H1 (cell line): ENCODE data around the gene RAD51B. TPM values are rescaled to one million over a fixed set of nuclear protein-coding genes. Genes with fewer than 3 reads are reported as not detected.

Experiments used
- CHD2 ChIP-seq: IDR thresholded peaks from 2 replicates; pipeline ENCODE4 v1.6.1; 2012; ENCODE audit warnings: low read length, improper control_type of control experiment
- CHD7 ChIP-seq: fragments of 300-600 bp; sonication (generic); IDR thresholded peaks from 2 replicates; pipeline ENCODE4 v1.7.1; 2012; ENCODE audit warnings: low read length, moderate library complexity, mild to moderate bottlenecking, inconsistent platforms; ENCODE audit not compliant: insufficient replicate concordance
- PHF8 ChIP-seq: fragments of 200-600 bp; sonication (generic); conservative IDR thresholded peaks from 2 replicates; pipeline ENCODE4 v1.7.1; 2012; ENCODE audit warnings: low read depth, mild to moderate bottlenecking, inconsistent platforms, low read length, moderate library complexity
- POLR2A ChIP-seq, 2 experiments: IDR thresholded peaks; 1 replicate in 1 of 2; 2 replicates in 1 of 2; pipeline ENCODE4 v1.6.1; 2011; ENCODE audit warnings: low read depth in 2 of 2, low read length in 2 of 2, mild to moderate bottlenecking in 2 of 2; ENCODE audit errors: control extremely low read depth in 1 of 2
- POU5F1 ChIP-seq: IDR thresholded peaks from 2 replicates; pipeline ENCODE4 v1.6.1; 2011; ENCODE audit warnings: low read depth, mild to moderate bottlenecking, low read length, moderate library complexity
- SP1 ChIP-seq: IDR thresholded peaks from 2 replicates; pipeline ENCODE4 v1.6.1; 2011; ENCODE audit warnings: low read depth, low read length
- polyA plus RNA-seq, 7 experiments: library from polyadenylated mRNA; depleted of rRNA in 3 of 7; stranded (reverse) in 5 of 7; unstranded in 2 of 7; fragments of >200 nt in 5 of 7; fragments of 200-250 nt in 2 of 7; gene quantifications; 1 replicate in 5 of 7; 2 replicates in 1 of 7; 4 replicates in 1 of 7; pipeline versions ENCODE4 v1.2.1 to v1.2.3, GENCODE V29; 2011 to 2013; ENCODE audit warnings: missing spikeins in 2 of 7, mixed read lengths in 2 of 7
- total RNA-seq: library from RNA; stranded (reverse); fragmentation: NEBNext Ultra II Directional; extraction: Animal tissue kit (Norgen Biotek cat#: 25700); gene quantifications from 2 replicates; pipeline ENCODE4 v1.2.1, GENCODE V29; 2021

The RAD51B gene
- total and polyA plus RNA-seq, 2 of the 8 experiments (the other 6 are each of a cell fraction or from before 2014, with no cell fraction given), result 3.9 to 14.9 TPM

GRCh38 chr14:68279777-68280233 is 460.2 kb downstream of the RAD51B start (continued):
- TF ChIP-seq CHD7 (no peak), CHD2 (no peak), POU5F1 (no peak), SP1 (no peak), PHF8 (no peak), POLR2A (IDR thresholded peaks at IDR 0.05; ENCODE audit: control extremely low read depth in 1 of 2, low read depth in 2 of 2, low read length in 2 of 2) (no peak)
